Measurements from ENCODE around the gene ABR.
"Not testable (repeated sequence)": the region's sequence is repeated elsewhere in the genome, so short reads cannot be mapped to it uniquely, and the experiment has no call there.

Gene ABR

DNA sequence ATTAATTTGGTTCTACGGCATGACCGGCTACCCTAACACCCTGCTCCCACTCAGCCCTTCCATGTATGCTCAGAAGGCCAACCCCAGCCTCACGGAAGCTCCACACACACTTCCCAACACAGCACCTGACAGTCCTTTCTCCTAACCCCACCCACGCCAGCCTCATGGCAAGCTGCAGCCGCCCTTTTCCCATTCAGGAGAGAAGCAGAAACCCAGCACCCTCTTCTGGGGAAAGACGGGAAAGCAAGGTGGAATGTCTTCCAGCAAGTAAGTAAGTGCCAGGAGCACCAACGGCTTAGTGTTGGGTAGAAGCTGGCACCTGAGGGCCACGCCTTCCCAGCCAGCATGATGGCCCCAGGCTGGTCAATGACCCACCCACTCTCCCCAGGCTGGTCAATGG, 32.1 kb downstream of the ABR start:
- Mint-ChIP-seq H3K4me3 (no peak overlapping the region), H3K4me1 (no peaks in the 10 kb centered on the region), H3K27ac (ENCODE audit: low read depth) (no peak overlapping the region), H3K9me3 (no peaks in the 10 kb centered on the region), H3K27me3 (no peaks in the 10 kb centered on the region), H3K36me3 (ENCODE audit: insufficient read depth) (no peaks in the 10 kb centered on the region)
- no peak for ATAC-seq (replicated peaks; ENCODE audit: extremely low read depth, poor library complexity, severe bottlenecking)
- DNase-seq (ENCODE audit: low spot score in 2 of 2) = no peak

DNA sequence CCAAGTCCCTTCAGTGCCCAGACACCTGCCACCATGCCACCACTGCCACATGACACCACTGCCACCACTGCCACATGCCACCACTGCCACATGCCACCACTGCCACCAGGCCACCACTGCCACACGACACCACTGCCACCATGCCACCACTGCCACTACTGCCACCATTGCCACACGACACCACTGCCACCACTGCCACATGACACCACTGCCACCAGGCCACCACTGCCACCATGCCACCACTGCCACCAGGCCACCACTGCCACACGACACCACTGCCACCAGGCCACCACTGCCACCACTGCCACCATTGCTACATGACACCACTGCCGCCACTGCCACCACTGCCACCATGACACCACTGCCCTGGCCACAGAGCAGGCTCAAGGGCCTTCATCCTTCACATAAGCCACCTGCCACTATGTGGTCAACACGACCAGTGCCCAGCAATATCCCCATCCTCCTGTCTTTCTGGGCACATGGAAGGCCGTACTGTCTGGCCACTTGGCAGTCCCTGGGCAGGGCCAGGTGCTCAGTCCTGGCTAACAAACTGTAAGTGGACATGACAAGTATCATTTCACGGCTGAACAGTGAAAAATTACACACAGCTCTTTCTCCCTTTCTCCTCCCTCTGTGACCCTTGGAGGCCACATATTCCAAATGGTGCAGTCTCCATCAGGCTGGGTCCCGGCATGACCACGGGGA, 33.1 kb downstream of the ABR start:
- peak overlapping the region; percentile 33 for H3K27ac Mint-ChIP-seq (ENCODE audit: low read depth)
- H3K36me3 Mint-ChIP-seq (ENCODE audit: insufficient read depth) = no peaks in the 10 kb centered on the region
- no peak for ATAC-seq (replicated peaks; ENCODE audit: extremely low read depth, poor library complexity, severe bottlenecking)

DNA sequence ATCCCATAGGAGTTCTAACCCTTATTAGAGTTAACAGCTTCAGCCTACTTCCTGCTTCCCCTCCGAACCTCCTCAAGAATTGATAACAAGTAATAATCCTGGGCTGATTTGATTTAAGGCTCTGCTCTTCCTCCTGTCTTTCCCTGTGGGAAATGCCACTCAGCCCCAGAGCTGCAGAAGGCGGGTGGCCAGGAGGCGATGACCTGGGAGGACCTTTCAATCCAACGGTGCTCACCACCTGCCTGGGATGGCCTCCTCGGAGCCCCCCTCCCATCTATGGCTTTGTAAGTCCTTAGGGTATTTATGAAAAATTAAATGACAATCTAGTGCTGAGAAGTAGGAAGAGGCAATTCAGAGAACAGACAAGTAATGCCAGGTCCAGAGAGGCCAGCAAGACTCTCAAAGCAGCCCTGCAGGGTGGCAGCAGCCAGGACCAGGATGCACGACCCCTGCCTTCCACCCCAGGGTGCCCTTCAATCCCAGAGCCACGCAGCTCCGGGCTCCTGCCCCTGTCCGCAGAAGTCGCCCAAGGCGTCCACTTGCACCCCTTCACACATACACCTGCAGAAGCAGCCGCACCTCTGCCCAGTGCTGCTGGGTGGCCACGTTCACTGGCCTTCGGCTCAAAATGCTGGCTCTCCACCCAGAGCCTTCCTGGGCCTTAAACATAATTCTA, 34.3 kb downstream of the ABR start:
- no peak overlapping the region for H3K4me3 Mint-ChIP-seq
- ATAC-seq (replicated peaks; ENCODE audit: extremely low read depth, poor library complexity, severe bottlenecking) (no peak), DNase-seq (ENCODE audit: low spot score in 2 of 2) (no peak)
- no peaks in the 10 kb centered on the region for H3K27me3 Mint-ChIP-seq
- no peak overlapping the region for H3K27ac Mint-ChIP-seq (ENCODE audit: low read depth)
- H3K9me3 Mint-ChIP-seq = no peaks in the 10 kb centered on the region
- no peaks in the 10 kb centered on the region for H3K4me1 Mint-ChIP-seq
- no peaks in the 10 kb centered on the region for H3K36me3 Mint-ChIP-seq (ENCODE audit: insufficient read depth)

More for the DNA sequence above, 33.1 kb downstream of the ABR start:
- no peaks in the 10 kb centered on the region for H3K9me3 Mint-ChIP-seq
- H3K4me3 Mint-ChIP-seq = no peak overlapping the region
- no peak for DNase-seq (ENCODE audit: low spot score in 2 of 2)
- no peaks in the 10 kb centered on the region for H3K4me1 Mint-ChIP-seq
- no peaks in the 10 kb centered on the region for H3K27me3 Mint-ChIP-seq

DNA sequence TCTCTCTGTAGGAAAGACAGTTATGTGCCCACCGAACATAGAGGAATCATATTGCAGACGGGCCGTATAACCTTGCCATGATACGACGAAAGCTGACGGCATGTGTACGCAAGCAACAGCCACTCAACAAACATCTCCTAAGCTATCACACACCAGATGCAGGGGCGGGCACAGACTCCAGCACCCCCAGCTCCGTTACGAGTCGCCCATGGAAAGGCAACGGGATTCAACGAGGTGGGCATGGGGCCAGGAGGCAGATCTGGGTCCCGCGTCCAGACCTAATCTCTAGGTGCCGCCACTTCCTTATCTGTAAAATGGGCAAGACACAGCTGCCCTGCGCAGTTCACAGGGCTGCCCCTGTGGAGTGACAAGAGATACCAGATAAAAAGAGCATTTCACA, 35.6 kb downstream of the ABR start:
- Mint-ChIP-seq H3K4me1 (no peaks in the 10 kb centered on the region), H3K9me3 (no peaks in the 10 kb centered on the region), H3K4me3 (no peak overlapping the region), H3K27ac (ENCODE audit: low read depth) (no peak overlapping the region), H3K27me3 (no peaks in the 10 kb centered on the region), H3K36me3 (ENCODE audit: insufficient read depth) (no peaks in the 10 kb centered on the region)
- no peak for DNase-seq (ENCODE audit: low spot score in 2 of 2)
- ATAC-seq (replicated peaks; ENCODE audit: extremely low read depth, poor library complexity, severe bottlenecking) = no peak

DNA sequence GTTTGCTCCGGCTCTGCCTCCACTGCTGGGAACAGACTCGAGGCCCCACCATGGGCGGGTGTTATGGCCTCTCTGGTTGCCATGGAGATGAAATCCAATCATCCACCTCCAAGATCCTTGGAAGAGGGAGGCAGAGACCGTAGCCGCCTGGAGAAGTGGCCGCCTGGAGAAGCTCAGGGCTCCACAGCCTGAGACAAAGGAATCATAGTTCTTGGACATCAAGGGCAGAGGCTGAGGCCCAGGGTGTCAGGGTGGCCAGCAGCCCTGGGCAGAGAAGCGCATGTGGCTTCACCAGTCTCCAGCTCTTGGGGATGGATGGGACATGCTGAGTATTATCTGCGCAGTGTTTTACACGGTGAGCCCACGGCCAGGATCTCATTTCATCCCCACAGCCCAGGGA, 36.2 kb downstream of the ABR start:
- no peak overlapping the region for H3K27ac Mint-ChIP-seq (ENCODE audit: low read depth)
- no peaks in the 10 kb centered on the region for H3K4me1 Mint-ChIP-seq
- ATAC-seq (replicated peaks; ENCODE audit: extremely low read depth, poor library complexity, severe bottlenecking) = no peak
- H3K4me3 Mint-ChIP-seq = no peak overlapping the region
- no peaks in the 10 kb centered on the region for H3K9me3 Mint-ChIP-seq
- H3K27me3 Mint-ChIP-seq = no peaks in the 10 kb centered on the region
- no peaks in the 10 kb centered on the region for H3K36me3 Mint-ChIP-seq (ENCODE audit: insufficient read depth)
- DNase-seq (ENCODE audit: low spot score in 2 of 2) = no peak

DNA sequence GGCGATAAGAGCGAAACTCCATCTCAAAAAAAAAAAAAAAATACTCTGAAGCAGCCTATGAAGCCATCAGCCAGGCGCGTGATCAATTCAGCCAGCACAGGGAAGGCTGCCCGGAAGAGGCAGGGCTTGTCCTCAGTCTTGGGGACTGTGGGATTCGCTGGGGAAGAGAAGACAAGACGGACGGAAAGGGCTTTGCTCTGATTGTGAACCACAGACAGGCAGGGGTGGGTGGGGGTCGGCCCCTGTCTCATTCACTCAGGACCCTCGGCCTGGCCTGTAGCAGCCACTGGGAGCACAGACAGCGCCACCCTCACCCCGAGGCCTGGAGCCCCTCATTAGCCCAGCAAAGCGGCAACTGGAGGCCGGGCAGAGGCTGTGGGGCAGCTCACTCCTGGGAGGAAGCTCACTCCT, 37.2 kb downstream of the ABR start:
- H3K4me3 Mint-ChIP-seq = no peak overlapping the region
- H3K9me3 Mint-ChIP-seq = no peaks in the 10 kb centered on the region
- H3K36me3 Mint-ChIP-seq (ENCODE audit: insufficient read depth) = no peaks in the 10 kb centered on the region
- DNase-seq (ENCODE audit: low spot score in 2 of 2) (no peak), ATAC-seq (replicated peaks; ENCODE audit: extremely low read depth, poor library complexity, severe bottlenecking) (no peak)
- H3K27me3 Mint-ChIP-seq = no peaks in the 10 kb centered on the region
- H3K4me1 Mint-ChIP-seq = no peaks in the 10 kb centered on the region
- H3K27ac Mint-ChIP-seq (ENCODE audit: low read depth) = no peak overlapping the region

DNA sequence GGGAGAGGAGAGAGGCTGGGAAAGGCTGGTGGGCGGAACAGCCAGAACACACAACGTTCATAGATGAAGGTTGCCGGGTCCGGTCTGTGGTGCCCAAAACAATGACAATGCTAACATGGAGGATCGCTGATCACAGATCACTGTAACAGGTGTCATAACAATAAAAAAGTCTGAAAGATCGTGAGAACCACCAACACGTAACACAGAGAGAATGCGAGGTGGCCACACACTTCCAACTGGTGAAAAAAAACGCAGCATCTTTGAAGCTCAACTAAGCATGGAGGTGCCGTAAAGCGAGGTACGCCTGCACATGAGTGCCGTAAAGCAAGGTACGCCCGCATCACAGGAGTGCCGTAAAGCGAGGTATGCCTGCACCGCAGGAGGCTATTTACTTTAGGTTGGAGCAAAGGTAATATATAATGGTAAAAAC, 42.3 kb downstream of the ABR start:
- DNase-seq (ENCODE audit: low spot score in 2 of 2) (peak in 1 of 2 donors; percentile 19), ATAC-seq (replicated peaks; ENCODE audit: extremely low read depth, poor library complexity, severe bottlenecking) (no peak)
- Mint-ChIP-seq H3K36me3 (ENCODE audit: insufficient read depth) (no peaks in the 10 kb centered on the region), H3K4me1 (no peaks in the 10 kb centered on the region), H3K27me3 (no peaks in the 10 kb centered on the region), H3K9me3 (no peaks in the 10 kb centered on the region), H3K27ac (ENCODE audit: low read depth) (no peak overlapping the region), H3K4me3 (peak overlapping the region; percentile 15)

DNA sequence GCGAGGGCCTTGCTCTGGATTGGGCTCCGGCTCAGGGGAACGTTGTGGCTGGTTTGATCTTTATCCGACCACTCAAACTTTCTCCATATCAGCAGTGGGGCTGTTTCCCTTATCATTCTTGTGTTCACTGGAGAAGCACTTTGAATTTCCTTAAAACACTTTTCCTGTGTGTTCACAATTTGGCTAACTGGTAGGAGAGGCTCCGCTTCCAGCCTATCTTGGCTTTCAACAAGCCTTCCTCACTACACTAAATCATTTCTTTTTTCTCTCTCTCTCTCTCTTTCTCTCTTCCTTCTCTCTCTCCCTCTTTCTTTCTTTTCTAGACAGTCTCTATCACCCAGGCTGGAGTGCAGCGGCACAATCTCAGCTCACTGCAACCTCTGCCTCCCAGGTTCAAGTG, 43.0 kb downstream of the ABR start:
- Mint-ChIP-seq H3K27ac (ENCODE audit: low read depth) (no peak overlapping the region), H3K27me3 (no peaks in the 10 kb centered on the region), H3K36me3 (ENCODE audit: insufficient read depth) (no peaks in the 10 kb centered on the region), H3K4me1 (no peaks in the 10 kb centered on the region), H3K9me3 (no peaks in the 10 kb centered on the region), H3K4me3 (no peak overlapping the region)
- ATAC-seq (replicated peaks; ENCODE audit: extremely low read depth, poor library complexity, severe bottlenecking) (no peak), DNase-seq (ENCODE audit: low spot score in 2 of 2) (no peak)

DNA sequence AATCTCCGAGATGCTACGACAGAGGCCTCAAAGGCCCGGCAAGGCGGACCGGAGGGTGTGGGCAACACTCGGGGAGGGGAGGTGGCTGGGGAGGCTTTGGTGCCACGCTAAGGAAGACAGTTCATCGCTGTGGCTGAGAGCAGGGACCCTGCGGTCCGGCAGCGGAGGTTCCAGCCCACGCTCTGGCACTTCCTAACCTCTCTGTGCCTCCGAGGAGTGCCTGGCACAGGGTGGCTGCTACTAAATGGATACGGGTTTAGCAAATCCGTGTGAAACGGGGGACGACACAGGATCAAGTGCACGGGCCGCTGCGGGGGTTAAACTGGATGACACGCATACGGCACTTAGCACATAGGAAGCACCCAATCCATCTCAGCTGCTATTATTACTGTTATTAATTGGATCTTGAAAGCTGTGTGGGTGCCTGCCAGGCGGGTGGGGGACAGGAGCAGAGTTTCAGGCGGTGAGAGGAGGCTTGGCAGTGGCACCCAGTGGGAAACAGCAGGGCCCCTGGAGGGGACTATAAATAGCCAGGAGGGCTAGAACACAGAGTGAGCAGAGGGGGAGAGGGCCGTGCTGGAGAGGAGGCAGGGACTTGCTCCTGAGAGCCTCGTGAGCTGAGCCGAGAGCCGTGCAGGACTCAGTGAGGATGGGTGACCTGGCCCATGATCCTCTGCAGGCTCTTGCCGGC, 45.0 kb downstream of the ABR start:
- no peaks in the 10 kb centered on the region for H3K4me1 Mint-ChIP-seq
- no peak overlapping the region for H3K4me3 Mint-ChIP-seq
- peaks cover under 1% of the 10 kb centered on the region for H3K36me3 Mint-ChIP-seq (ENCODE audit: insufficient read depth)
- DNase-seq (ENCODE audit: low spot score in 2 of 2) (no peak), ATAC-seq (replicated peaks; ENCODE audit: extremely low read depth, poor library complexity, severe bottlenecking) (no peak)
- H3K27ac Mint-ChIP-seq (ENCODE audit: low read depth) = peak overlapping the region; percentile 32
- no peaks in the 10 kb centered on the region for H3K9me3 Mint-ChIP-seq
- H3K27me3 Mint-ChIP-seq = no peaks in the 10 kb centered on the region

DNA sequence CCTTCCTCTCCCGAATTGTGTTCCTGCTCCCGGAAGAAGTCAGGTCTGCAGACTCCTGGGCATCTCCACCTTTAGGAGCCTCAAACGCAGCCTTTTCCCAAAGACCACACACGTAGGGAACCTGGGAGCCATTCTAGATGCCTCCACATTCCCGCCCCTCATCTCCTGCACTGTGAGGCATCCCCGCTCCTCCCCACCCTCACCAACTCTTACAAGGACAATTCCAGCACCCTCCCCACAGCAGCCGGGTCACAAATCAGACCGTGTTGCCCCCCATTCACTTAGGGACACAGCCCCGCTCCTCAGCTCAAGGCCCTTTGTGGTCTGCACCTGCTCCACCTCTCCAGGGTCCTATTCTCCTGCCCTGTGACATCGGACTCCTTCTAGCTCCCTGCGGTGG, 49.6 kb downstream of the ABR start:
- H3K36me3 Mint-ChIP-seq (ENCODE audit: insufficient read depth) = peaks cover 2% of the 10 kb centered on the region
- no peaks in the 10 kb centered on the region for H3K9me3 Mint-ChIP-seq
- H3K27ac Mint-ChIP-seq (ENCODE audit: low read depth) = no peak overlapping the region
- DNase-seq (ENCODE audit: low spot score in 2 of 2) = no peak
- ATAC-seq (replicated peaks; ENCODE audit: extremely low read depth, poor library complexity, severe bottlenecking) = no peak
- H3K4me3 Mint-ChIP-seq = no peak overlapping the region
- no peaks in the 10 kb centered on the region for H3K4me1 Mint-ChIP-seq
- no peaks in the 10 kb centered on the region for H3K27me3 Mint-ChIP-seq

DNA sequence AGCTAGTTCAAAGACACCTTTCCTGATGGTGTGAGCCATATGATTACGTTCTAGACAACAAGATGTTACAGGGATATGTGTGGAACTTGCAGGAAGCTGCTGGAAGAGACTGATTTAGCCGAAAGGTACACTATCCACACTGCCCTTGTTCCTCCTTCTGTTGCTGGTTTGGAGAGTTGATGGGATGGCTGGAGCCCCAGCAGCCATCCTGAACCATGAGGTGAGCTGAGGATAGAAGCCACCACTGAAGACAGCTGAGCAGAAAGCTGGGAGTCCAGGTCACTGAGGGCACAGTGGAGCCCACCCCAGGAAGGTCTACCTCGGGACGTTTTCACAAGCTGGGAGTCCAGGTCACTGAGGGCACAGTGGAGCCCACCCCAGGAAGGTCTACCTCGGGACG, 51.3 kb downstream of the ABR start:
- H3K9me3 Mint-ChIP-seq = not testable (repeated sequence)

DNA sequence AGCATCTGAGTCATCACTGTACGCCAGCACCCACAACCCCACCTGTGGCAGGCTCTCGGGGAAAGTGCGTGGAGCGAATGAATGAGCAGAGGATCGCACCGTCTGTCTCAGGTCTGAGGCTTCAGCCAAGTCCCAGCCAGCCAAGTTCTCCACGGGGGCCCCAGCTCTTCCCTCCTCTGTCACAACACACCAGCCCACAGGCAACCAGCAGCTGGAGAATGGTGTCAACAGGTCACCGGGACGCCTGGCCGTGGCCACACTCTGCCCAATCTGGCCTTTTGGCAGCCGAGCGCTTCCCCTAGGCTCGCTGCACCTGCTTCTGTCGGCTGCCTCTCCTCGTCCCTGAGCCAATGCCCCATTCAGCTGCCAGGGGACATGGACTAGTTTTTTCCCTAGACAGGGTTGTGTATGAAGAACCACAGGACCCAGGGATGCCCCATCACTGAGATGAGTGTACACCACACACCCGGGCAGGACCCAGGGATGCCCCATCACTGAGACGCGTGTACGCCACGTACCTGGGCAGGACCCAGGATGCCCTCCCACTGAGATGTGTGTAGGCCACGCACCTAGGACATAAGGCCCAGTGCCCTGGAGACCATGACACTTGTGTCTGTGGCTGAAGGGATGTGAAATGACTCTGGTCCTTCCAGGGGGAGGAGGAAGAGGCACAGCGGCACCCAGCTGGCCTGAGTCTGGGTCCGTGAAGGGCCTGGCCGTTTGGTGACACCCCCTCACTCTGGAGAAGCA, 52.8 kb downstream of the ABR start:
- Mint-ChIP-seq H3K4me3 (no peak overlapping the region), H3K27ac (ENCODE audit: low read depth) (no peak overlapping the region), H3K27me3 (no peaks in the 10 kb centered on the region), H3K36me3 (ENCODE audit: insufficient read depth) (peaks cover 2% of the 10 kb centered on the region), H3K4me1 (peaks cover 16% of the 10 kb centered on the region), H3K9me3 (no peaks in the 10 kb centered on the region)
- ATAC-seq (replicated peaks; ENCODE audit: extremely low read depth, poor library complexity, severe bottlenecking) = no peak
- DNase-seq (ENCODE audit: low spot score in 2 of 2) = no peak

More for the DNA sequence above, 51.3 kb downstream of the ABR start:
- H3K27ac Mint-ChIP-seq (ENCODE audit: low read depth); H3K36me3 Mint-ChIP-seq (ENCODE audit: insufficient read depth); H3K27me3 Mint-ChIP-seq; ATAC-seq (replicated peaks; ENCODE audit: extremely low read depth, poor library complexity, severe bottlenecking); DNase-seq (ENCODE audit: low spot score in 2 of 2); H3K4me3 Mint-ChIP-seq; H3K4me1 Mint-ChIP-seq: not testable (repeated sequence)
